HG03064 (cell line): Measurements from ENCODE around the gene SPRYD7.
"Not testable (repeated sequence)": the region's sequence is repeated elsewhere in the genome, so short reads cannot be mapped to it uniquely, and the experiment has no call there.

Source experiments
- ATAC-seq: cut with Tn5 transposase; IDR thresholded peaks from one replicate; pipeline ENCODE4 v1.9.1; 2021; ENCODE audit warnings: low read depth; ENCODE audit not compliant: unreplicated experiment

The SPRYD7 gene, protein sequence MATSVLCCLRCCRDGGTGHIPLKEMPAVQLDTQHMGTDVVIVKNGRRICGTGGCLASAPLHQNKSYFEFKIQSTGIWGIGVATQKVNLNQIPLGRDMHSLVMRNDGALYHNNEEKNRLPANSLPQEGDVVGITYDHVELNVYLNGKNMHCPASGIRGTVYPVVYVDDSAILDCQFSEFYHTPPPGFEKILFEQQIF

DNA sequence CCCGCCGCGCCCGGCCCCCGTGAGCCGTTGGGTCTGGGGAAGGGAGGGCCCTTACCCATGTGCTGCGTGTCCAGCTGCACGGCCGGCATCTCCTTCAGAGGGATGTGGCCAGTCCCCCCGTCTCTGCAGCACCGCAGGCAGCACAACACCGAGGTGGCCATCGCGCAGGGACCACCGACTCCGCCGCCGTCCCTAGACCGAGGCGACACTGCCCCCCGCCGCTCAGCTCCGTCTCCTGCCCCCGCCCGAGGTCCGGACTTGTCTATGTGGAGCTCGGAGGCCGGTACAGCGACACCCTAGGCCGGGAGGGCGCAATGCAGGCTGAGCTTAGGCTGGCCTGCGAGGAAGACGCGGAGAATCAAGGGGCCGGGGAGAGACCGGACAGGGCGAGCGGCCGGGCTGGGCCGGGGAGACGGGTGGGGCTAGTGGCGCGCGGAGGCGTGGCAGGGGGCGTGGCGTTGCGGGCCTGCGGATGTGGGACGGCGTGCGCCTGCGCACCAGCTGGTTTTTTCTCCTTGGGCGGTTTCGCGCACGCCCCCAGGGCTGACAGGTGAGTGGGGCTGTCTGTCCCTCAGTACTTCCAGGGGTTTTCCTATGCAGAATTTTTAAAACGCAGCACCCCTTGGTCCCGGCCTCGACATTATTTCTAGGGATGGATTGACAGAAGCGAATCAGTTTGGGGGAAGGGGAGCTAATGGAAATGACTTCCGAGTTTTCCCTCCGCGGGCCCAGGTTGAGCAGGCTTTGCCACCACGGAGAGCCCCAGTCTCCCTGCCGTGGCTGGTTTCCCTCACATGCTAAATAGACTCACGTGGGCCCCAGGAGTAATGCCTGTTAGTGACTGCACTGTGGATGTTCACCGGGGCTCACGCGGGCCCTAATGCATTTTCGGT, at the start of gene SPRYD7:
SPRYD7 (minus strand) TSS at position 266 of the 893 bp plus-strand sequence; CDS start at position 161, 105 bp downstream.
- ATAC-seq, result peak; percentile 97

DNA sequence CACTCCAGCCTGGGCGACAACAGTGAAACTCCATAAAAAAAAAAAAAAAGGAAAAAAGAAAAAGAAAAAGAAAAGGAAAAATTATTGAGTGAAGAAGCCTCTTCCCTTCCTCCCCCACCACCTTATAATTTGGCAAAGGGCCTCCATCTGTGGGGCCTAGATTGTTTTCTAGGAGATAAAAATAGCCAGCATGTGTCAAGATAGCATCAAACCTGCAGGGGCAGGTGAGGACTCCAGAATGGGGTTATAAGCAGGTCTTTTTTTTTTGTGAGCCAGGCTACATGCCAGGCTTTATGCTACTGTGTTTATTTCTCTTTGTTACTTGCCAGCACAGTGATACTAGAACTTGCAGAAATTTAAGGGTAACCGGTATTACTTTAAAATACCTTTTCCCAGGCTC, 49.0 kb upstream of the SPRYD7 start:
- ATAC-seq, result no peak

DNA sequence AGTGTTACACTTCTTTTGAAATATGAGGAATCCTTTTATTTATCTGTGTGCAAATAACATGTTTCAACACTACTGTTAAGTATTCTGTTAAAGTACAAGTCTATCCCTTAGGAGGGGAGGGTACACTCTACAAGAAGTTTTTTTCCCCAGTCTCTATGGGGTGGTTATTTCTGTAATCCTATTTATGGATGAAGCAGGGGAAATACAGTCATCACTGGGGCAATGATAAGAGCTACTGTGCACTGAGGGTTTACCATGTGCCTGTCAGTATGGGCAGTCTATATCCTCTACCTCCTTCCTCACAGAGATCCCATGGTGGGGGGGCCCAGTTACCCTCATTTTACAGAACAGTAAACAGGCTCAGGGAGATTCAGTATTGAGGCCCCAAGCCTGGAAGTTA, 44.1 kb upstream of the SPRYD7 start:
- ATAC-seq, result no peak

DNA sequence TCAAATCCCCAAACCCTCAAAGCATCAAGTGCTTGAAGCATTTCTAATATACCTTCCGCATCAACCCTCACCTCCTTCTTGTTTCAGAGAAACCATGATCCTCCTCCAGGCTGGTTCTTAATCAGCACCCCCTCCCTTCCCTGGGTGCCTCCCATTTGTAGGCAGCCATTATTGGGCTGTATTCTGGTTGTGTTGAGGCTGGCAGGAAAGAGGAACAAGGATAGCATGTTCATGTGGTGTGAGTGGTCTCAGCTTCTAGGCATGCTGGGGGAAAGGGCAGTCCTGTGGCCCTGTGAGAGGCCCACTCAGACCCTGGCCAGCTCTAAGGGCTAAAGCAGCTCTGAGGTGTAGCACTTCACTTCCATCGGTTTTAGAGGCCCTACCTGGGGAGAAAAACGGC, 41.9 kb upstream of the SPRYD7 start:
- no peak for ATAC-seq

DNA sequence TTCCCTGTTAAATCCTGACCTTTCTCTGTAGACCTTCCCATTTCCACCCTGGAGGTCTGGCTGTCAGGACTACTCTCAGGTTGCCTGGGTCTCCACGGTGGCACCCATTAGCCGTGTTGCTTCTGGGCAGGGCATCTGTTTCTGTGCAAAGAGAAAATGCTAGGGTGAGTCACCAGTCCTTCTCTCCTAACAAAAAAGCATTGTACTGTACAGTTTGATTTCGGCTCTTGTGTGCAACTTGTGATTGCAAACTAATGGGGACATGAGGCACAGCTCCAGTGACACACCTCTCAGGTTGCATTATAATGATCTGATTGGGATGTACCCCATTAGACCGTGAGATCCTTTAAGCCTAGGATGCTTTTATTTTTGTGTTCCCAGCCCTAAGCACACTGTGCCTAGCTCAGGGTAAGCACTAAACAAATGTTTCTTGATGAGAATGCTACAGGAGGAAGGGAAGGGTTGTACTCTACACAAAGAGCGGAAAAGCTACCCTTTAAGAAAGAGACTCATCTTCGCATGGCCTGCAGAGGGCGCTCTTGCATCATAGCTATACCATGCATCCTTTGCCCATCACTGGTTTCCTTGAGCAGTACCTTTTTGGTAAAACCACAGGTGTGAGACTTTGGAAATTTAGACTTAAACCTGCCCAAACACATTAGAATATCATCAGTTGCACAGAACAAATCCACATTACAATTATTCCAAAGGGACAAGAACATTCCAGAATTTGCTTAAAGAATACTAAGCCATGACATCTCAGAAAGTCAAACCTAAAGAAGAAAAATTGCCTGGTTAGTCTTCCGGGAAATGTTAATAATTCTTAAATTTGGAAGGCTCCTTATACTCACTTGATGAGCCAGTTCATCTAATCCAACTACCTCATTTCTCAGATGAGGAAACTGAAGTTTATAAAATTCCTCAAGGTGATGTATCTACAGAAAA, 40.4 kb upstream of the SPRYD7 start:
- no peak for ATAC-seq

DNA sequence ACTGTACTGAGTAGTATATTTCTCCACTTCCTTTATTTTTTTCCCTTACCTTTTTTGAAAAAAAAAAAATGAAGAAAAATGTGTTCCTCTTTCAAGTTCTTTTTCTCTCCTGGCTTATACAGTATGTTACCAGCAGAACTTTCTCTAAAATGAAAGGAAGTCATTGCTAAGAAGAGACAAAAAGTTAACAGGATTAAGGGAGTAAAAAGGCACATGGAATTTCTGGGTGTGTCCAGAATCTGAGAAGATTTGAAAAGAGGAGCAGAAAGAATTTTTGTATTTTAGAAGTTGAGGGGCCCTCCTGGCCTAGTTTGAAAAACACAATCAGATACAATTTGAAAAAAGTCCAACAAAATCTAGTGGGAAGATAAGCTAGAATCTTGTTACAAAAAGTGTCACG, 39.7 kb upstream of the SPRYD7 start:
- ATAC-seq, result no peak

DNA sequence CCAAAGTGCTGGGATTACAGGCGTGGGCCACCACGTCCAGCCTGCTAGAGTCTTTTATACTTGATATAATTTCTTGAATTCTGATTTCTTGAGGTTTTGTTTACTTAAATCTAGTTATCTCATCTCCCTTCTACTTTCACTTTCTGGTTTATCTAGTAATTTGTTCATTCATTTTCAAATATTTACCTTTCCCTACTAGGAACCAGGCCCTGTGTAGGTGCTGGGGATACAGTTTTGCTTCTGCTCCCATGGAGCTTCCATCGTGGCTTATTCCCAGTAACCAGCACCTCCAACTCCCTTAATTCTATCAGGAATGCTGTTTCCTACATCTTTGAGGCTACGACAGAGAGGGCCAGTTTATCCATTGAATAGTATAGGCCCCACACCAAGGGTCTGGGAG, 36.6 kb upstream of the SPRYD7 start:
- ATAC-seq, result no peak

DNA sequence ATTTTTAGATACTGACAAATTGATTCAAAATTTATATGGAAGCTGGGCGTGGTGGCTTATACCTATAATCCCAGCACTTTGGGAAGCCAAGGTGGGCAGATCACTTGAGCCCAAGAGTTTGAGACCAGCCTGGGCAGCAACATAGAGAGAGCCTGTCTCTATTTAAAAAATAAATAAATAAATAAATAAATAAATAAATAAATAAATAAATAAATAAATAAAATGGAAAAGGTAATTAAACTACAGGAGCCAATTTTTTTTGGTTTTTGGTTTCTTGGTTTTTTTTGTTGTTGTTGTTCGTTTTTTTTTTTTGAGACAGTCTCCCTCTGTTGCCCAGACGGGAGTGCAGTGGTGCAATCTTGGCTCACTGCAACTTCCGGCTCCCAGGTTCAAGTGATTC, 31.3 kb upstream of the SPRYD7 start:
- no peak for ATAC-seq

DNA sequence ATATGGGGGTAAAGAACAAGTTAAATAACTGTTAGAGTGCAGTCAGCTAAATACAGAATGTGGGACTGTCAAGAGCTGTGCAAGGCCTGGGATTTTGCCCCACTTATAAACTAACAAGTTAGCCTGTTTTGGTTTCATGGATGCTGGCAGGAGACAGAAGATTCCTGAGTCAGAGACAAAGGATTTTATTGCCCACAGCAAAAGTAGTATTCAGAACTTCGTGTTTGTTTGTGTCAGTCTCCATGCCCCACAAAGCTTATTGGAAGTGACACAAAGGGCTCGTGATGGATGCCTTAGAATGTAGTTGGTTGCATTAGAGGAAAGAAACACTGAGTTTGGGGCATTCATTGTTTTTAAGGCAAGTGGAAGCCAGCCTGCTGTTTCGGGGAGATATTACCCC, 22.2 kb upstream of the SPRYD7 start:
- no peak for ATAC-seq

DNA sequence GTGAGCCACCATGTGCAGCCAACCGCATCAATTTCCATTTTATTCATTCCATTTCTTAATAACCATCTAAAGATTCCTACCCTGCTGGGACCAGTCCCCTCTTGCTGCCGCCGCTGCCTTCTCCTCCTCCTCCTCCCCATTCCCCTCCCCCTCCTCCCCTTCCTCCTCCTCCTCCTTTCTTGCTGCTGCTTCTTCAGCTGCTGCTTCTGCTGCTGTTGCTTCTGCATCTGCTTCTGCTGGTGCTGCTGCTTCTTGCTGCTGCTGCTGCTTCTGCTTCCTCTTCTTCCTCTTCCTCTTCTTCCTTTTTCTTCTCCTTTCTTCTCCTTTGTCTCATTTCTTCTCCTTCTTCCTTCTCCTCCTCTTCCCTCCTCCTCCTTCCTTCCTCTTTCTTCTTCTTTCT, 20.0 kb upstream of the SPRYD7 start:
- no peak for ATAC-seq

DNA sequence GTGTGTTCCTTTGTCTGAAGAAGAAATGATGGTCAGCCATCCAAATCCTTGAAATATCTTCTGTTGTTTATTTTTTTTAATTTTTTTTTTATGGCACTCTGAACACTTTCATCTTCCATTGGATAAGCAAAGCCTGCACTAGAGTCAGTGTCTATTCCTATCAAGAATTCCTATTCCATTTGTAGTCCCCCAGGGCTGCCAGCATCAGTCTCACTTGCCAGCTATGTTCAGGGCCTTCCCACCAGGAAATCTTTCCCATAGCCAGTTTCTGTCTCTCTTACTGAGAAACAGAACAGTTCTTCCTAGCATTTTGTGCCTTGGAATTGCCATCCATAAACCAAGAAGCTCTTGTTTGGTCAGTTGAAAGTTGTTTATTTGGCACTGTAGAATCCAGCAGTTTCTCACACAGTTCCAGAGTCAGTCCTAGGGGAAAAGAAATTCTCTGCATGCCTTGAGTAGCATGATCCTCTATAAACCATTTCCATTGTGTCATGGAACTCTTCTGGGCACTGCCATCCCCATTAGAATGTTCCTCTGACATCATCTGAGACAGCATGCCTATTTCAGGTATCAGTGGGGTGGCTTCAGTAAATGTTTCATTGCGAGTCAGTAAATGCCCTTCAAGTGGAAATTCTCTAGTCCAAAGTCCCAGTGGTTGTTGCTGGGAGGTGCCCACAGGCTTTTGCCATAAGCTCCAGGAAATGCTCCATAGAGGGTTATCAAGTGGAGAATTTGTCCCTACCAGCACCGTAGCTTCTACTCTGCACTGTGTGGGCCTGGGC, 18.7 kb upstream of the SPRYD7 start:
- ATAC-seq, result no peak

DNA sequence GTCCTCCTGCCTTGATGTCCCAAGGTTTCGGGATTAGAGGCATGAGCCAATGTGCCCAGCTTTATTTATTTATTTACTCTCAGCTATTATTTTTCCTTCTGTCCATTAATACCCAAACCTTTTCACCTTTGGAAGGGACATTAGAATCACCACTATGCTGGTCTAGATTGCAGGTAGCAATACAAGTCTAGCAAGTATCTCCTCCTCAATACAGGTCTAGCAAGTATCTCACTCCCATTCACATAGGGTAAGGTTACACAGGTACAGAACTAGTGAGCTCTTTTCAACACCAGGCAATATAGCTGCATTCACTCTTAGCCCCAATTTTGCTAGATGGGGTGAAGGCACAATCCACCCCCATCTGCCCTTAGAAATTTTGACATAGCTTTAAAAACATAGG, 17.4 kb upstream of the SPRYD7 start:
- no peak for ATAC-seq

DNA sequence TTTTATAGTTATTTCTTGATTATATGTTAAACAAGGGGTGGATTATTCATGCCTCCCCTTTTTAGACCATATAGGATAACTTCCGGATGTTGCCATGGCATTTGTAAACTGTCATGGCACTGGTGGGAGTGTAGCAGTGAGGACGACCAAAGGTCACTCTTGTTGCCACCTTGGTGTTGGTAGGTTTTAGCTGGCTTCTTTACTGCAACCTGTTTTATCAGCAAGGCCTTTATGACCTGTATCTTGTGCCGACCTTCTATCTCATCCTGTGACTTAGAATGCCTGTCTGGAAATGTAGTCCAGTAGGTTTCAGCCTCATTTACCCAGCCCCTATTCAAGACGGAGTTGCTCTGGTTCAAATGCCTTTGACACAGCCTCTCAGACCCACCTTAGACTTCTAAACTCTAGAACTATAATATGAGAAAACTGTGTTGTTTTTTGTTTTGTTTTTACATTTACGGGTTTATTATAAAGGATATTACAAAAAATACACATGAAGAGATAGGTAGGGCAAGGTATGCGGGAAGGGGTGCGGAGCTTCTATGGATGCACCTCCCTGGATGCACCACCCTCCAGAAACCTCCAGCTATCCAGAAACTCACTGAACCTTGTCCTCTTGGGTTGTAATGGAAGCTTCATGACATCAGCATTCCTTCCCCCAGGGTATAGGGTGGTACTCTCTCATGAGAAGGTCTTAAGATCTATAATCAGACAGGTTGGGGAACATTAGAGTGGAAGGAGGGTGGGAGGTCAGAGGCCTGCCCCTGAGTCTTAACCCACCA, 15.8 kb upstream of the SPRYD7 start:
- ATAC-seq, result no peak

DNA sequence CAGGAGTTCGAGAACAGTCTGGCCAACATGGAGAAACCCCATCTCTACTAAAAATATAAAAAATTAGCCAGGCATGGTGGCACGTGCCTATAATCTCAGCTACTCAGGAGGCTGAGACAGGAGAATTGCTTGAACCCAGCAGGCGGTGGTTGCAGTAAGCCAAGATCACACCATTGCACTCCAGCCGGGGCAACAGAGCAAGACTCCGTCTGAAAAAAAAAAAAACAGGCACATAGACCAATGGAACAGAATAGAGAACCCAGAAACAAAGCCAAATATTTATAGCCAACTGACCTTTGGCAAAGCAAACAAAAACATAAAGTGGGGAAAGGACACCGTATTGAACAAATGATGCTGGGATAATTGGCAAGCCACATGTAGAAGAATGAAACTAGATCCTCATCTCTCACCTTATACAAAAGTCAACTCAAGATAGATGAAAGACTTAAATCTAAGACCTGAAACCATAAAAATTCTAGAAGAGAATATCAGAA, 12.7 kb upstream of the SPRYD7 start:
- ATAC-seq, result not testable (repeated sequence)

DNA sequence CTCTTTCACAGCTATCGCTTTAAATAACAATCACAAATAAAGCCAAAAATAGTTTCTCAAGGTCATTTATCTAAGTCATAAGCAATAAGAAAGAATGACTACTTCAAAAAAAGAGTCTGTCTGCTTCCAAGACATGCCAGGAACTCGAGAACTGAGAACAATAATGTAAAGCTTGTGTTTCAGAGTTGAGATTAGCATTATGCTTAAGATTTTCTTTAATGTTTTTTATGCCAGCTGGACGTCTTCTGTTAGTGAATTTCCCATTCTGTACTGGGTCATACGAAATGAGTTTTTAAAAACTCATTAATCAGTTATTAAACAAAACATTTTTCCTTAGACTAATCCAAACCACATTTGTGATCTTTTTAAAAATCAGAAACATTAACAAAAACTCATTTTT, 3.2 kb upstream of the SPRYD7 start:
- ATAC-seq, result no peak

DNA sequence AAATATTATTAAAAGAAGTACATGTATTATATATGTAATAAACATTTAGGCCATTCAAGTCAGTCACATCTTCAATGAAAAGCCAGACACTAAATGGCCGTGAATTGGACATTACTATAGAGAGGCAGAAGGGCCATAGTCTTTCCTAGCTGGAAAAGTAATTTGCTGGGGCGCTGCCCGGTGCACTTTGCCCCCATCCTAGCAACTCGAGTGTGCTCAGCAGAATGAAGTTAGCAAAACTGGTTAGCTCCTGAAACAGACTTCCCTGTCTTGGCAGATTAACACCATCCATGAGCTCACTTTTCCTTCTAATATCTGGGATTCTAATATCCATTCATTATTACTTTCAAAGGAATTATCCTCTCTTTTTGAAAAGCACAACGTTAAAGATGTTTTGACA, 2.8 kb upstream of the SPRYD7 start:
- no peak for ATAC-seq

DNA sequence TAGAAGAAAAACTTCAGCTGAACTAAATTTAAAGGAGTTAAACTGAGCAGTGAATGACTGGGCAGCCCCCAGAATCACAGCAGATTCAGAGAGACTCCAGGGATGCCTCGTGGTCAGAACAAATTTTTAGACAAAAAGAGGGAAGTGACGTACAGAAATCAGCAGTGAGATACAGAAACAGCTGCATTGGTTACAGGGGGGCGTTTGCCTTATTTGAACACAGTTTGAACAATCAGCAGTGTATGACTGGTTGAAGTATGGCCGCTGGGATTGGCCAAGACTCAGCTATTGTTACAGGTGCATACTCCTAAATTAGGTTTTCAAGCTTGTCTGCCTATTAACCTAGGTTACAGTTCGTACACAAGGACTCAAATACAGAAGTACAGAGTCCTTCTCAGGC, 2.2 kb upstream of the SPRYD7 start:
- no peak for ATAC-seq

DNA sequence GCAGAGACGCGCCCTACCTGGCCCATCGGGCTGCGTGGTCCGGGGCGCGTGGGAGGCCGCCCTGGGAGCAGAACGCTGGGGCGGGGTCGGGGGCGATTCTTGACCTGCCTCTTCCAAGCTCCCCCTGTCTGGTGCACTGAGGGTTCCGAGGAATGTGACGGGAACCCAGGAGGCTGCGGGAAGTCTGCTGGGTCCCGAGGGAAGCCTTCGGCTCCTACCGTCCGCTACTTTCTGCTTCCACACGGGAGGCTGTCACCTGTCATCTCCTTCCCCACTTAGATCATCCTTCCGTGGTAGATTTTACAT, 781 bp upstream of the SPRYD7 start:
- ATAC-seq, result peak; percentile 1
